GM23338 (cell line): Measurements from ENCODE around the gene LITAF. TPM values are rescaled to one million over a fixed set of nuclear protein-coding genes. Genes with fewer than 3 reads are reported as not detected.

Experiments
- ATAC-seq: fragments of 200-7000 bp; cut with Tn5 transposase; 3 replicates; pipeline ENCODE4 v1.9.1; 2020
- DNase-seq: peaks from one replicate; pipeline ENCODE4 v3.0.0-alpha.2; 2015; ENCODE audit warnings: low spot score
- H2AFZ ChIP-seq: fragments of 200-600 bp; sonication (generic); 2 replicates; pipeline ENCODE4 v1.8.0; 2016; ENCODE audit warnings: antibody characterized with exemption, mild to moderate bottlenecking, moderate library complexity
- H3F3A ChIP-seq: fragments of 200-600 bp; sonication (generic); replicated peaks from 2 replicates; pipeline ENCODE4 v1.8.0; 2017; ENCODE audit warnings: antibody characterized with exemption, mixed run types, low read depth
- H3K27ac ChIP-seq: fragments of 200-600 bp; sonication (generic); 2 replicates; pipeline ENCODE4 v1.6.1; 2016; ENCODE audit warnings: low read depth
- H3K27me3 ChIP-seq: fragments of 200-600 bp; sonication (generic); 2 replicates; pipeline ENCODE4 v1.8.0; 2016; ENCODE audit warnings: mild to moderate bottlenecking, mixed run types, moderate library complexity; ENCODE audit not compliant: insufficient read depth
- H3K36me3 ChIP-seq: fragments of 200-600 bp; sonication (generic); 2 replicates; pipeline ENCODE4 v1.8.0; 2016; ENCODE audit warnings: mild to moderate bottlenecking; ENCODE audit not compliant: insufficient read depth
- H3K4me1 ChIP-seq: fragments of 200-600 bp; sonication (generic); 2 replicates; pipeline ENCODE4 v1.8.0; 2016; ENCODE audit warnings: mild to moderate bottlenecking, moderate library complexity; ENCODE audit not compliant: insufficient read depth
- H3K4me2 ChIP-seq: fragments of 200-600 bp; sonication (generic); 2 replicates; pipeline ENCODE4 v1.7.1; 2017; ENCODE audit warnings: mixed run types
- H3K4me3 ChIP-seq: fragments of 200-600 bp; sonication (generic); 2 replicates; pipeline ENCODE4 v1.6.1; 2016; ENCODE audit warnings: mixed run types
- H3K79me2 ChIP-seq: fragments of 200-600 bp; sonication (generic); replicated peaks from 2 replicates; pipeline ENCODE4 v1.8.0; 2017; ENCODE audit warnings: mild to moderate bottlenecking; ENCODE audit not compliant: insufficient read depth
- H3K9me2 ChIP-seq: fragments of 200-600 bp; sonication (generic); 2 replicates; pipeline ENCODE4 v1.8.0; 2017; ENCODE audit not compliant: insufficient read depth
- H4K20me1 ChIP-seq: fragments of 200-600 bp; sonication (generic); replicated peaks from 2 replicates; pipeline ENCODE4 v1.8.0; 2017; ENCODE audit warnings: mild to moderate bottlenecking; ENCODE audit not compliant: insufficient read depth
- H3K27ac Mint-ChIP-seq: 2 replicates; pipeline ENCODE4 v1.8.0; 2020; ENCODE audit warnings: inconsistent platforms, mild to moderate bottlenecking, moderate library complexity, mixed read lengths
- H3K27me3 Mint-ChIP-seq: 3 replicates; pipeline ENCODE4 v1.8.0; 2022; ENCODE audit warnings: low read depth, mild to moderate bottlenecking, moderate library complexity, mixed read lengths, inconsistent platforms; ENCODE audit not compliant: insufficient read depth, poor library complexity
- H3K36me3 Mint-ChIP-seq: 3 replicates; pipeline ENCODE4 v1.8.0; 2021; ENCODE audit warnings: low read depth, mild to moderate bottlenecking, inconsistent platforms, moderate library complexity, mixed read lengths
- H3K4me1 Mint-ChIP-seq: 3 replicates; pipeline ENCODE4 v1.8.0; 2020; ENCODE audit warnings: mild to moderate bottlenecking, inconsistent platforms, mixed read lengths
- H3K4me3 Mint-ChIP-seq: 3 replicates; pipeline ENCODE4 v1.8.0; 2021; ENCODE audit warnings: moderate library complexity, mild to moderate bottlenecking, inconsistent platforms, mixed read lengths
- H3K9me3 Mint-ChIP-seq: 3 replicates; pipeline ENCODE4 v1.8.0; 2020; ENCODE audit warnings: moderate library complexity, mild to moderate bottlenecking, inconsistent platforms, mixed read lengths
- CREB1 ChIP-seq: fragments of 250-450 bp; sonication (Bioruptor Pico); IDR thresholded peaks from 2 replicates; pipeline ENCODE4 v1.5.0; 2020; ENCODE audit warnings: low read depth, mild to moderate bottlenecking, moderate library complexity
- CTCF ChIP-seq, 2 experiments: fragments of 200-600 bp in 1 of 2; sonication (generic) in 1 of 2; conservative IDR thresholded peaks; 2 replicates each; pipeline versions ENCODE4 v1.5.1 to v1.6.1; 2016 to 2017; ENCODE audit warnings: antibody characterized with exemption in 2 of 2, low read depth in 2 of 2, mild to moderate bottlenecking in 2 of 2, moderate library complexity in 1 of 2
- ETS1 ChIP-seq: IDR thresholded peaks from 2 replicates; pipeline ENCODE4 v1.6.1; 2016; ENCODE audit warnings: antibody characterized with exemption
- EZH2 ChIP-seq: fragments of 200-600 bp; sonication (generic); IDR thresholded peaks from one replicate; pipeline ENCODE4 v1.8.0; 2017; ENCODE audit warnings: antibody characterized with exemption, mild to moderate bottlenecking, low read depth; ENCODE audit not compliant: unreplicated experiment
- EZH2phosphoT487 ChIP-seq: fragments of 200-600 bp; sonication (generic); IDR thresholded peaks from one replicate; pipeline ENCODE4 v1.8.1; 2018; ENCODE audit warnings: antibody characterized with exemption; ENCODE audit not compliant: unreplicated experiment
- JUNB ChIP-seq: IDR thresholded peaks from one replicate; pipeline ENCODE4 v1.6.1; 2016; ENCODE audit warnings: antibody characterized with exemption; ENCODE audit not compliant: unreplicated experiment
- NANOG ChIP-seq: IDR thresholded peaks from 2 replicates; pipeline ENCODE4 v1.6.1; 2016; ENCODE audit warnings: antibody characterized with exemption, borderline replicate concordance
- POLR2AphosphoS5 ChIP-seq: IDR thresholded peaks from 2 replicates; pipeline ENCODE4 v1.6.1; 2016; ENCODE audit warnings: antibody characterized with exemption, low read depth
- REST ChIP-seq: IDR thresholded peaks from one replicate; pipeline ENCODE4 v1.6.1; 2018; ENCODE audit warnings: antibody characterized with exemption; ENCODE audit not compliant: unreplicated experiment
- STAT1 ChIP-seq: IDR thresholded peaks from one replicate; pipeline ENCODE4 v1.6.1; 2016; ENCODE audit warnings: antibody characterized with exemption; ENCODE audit not compliant: unreplicated experiment
- ZNF114 ChIP-seq: fragments of 250-450 bp; sonication (Bioruptor Pico); IDR thresholded peaks from 2 replicates; pipeline ENCODE4 v1.5.0; 2020; ENCODE audit warnings: mild to moderate bottlenecking, moderate library complexity
- ZNF331 ChIP-seq: fragments of 250-450 bp; sonication (Bioruptor Pico); IDR thresholded peaks from 2 replicates; pipeline ENCODE4 v1.5.0; 2020; ENCODE audit warnings: low read depth, mild to moderate bottlenecking, moderate library complexity
- ZNF462 ChIP-seq: fragments of 250-450 bp; sonication (Bioruptor Pico); IDR thresholded peaks from 2 replicates; pipeline ENCODE4 v1.5.0; 2020; ENCODE audit warnings: mild to moderate bottlenecking, moderate library complexity
- polyA plus RNA-seq: library from polyadenylated mRNA; unstranded; fragments of >200 nt; fragmentation: Nextera tagmentation; extraction: Ambion mirVana; gene quantifications from 2 replicates; pipeline ENCODE4 v1.2.1, GENCODE V29; 2016
- total RNA-seq: library from RNA; depleted of rRNA; stranded (reverse); fragments of >200 nt; shearing (Covaris generic); gene quantifications from 2 replicates; pipeline ENCODE4 v1.2.3, GENCODE V29; 2014

Gene LITAF
- total and polyA plus RNA-seq, 2 experiments from 2014 or later = 131 to 158 TPM

GRCh38 chr16:11627822-11628457 is 41.2 kb upstream of the LITAF start:
- Mint-ChIP-seq H3K9me3 (no peaks in the 10 kb centered on the region), H3K27ac (no peak overlapping the region), H3K4me3 (no peak overlapping the region), H3K4me1 (peaks cover 9% of the 10 kb centered on the region; the same call in 2 of the 3 replicates), H3K27me3 (peaks cover 12% of the 10 kb centered on the region), H3K36me3 (no peaks in the 10 kb centered on the region)
- no peaks in the 10 kb centered on the region for H3K4me1 ChIP-seq
- no peaks in the 10 kb centered on the region for H3K79me2 ChIP-seq
- H3K9me2 ChIP-seq = no peaks in the 10 kb centered on the region
- no peak overlapping the region for H3K4me3 ChIP-seq
- no peaks in the 10 kb centered on the region for H3F3A ChIP-seq
- H3K4me2 ChIP-seq = no peak overlapping the region
- no peaks in the 10 kb centered on the region for H4K20me1 ChIP-seq
- H3K27me3 ChIP-seq = no peaks in the 10 kb centered on the region
- no peak overlapping the region for H3K27ac ChIP-seq
- DNase-seq (no peak), ATAC-seq (no peak)
- no peaks in the 10 kb centered on the region for H3K36me3 ChIP-seq
- TF ChIP-seq ZNF331 (no peak), ZNF462 (CRISPR knock-in tag) (no peak), CTCF (conservative IDR thresholded peaks at IDR 0.05; ENCODE audit: low read depth in 2 of 2) (no peak), EZH2 (no peak), CREB1 (CRISPR knock-in tag) (no peak), EZH2phosphoT487 (no peak), ETS1 (no peak), NANOG (no peak), STAT1 (no peak), JUNB (no peak), REST (no peak), ZNF114 (CRISPR knock-in tag) (no peak), POLR2AphosphoS5 (no peak)
- H2AFZ ChIP-seq = no peak overlapping the region
